OCI-LY1 (cell line): ENCODE measurements around the gene CD226.

Source experiments
- CTCF ChIP-seq: fragments of 200-600 bp; sonication (generic), shearing (Covaris generic); IDR thresholded peaks from 2 replicates; pipeline ENCODE4 v1.5.1; 2017; ENCODE audit warnings: mild to moderate bottlenecking, antibody characterized with exemption, low read length, moderate library complexity, mixed read lengths
- EZH2 ChIP-seq: fragments of 200-600 bp; sonication (generic), shearing (Covaris generic); IDR thresholded peaks from 2 replicates; pipeline ENCODE4 v1.8.0; 2017; ENCODE audit warnings: borderline replicate concordance, mixed run types, mild to moderate bottlenecking, antibody characterized with exemption, low read length, moderate library complexity, mixed read lengths

- no peak for TF ChIP-seq CTCF
- no peak for TF ChIP-seq EZH2
These were observed 40.9 kb downstream of the CD226 start for GRCh38 chr18:69906765-69907164.
